ENCODE results near the gene SNCAIP.
"Not testable (repeated sequence)": the region's sequence is repeated elsewhere in the genome, so short reads cannot be mapped to it uniquely, and the experiment has no call there.

The SNCAIP gene

DNA sequence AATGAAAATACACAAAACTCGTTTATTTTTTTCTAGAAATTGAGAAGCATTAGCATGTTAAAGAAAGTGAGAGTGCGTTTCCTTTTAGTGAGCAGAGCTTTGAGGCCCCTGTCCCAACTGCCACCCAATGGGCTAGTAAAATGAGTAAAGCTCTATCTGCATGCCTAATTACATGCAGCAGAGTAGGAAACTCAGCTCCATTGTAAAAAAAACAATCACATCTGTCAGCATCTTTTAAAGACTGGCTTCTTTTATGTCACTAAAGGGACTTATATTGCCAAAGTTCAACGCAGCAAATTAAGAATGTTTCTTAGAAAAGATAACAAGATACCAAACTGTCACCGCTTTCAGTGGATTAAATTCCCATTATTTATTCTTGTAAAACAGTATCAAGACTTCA is 154.0 kb downstream of the SNCAIP start:
- DNase-seq (ENCODE audit: low read depth in 3 of 3) = no peak

DNA sequence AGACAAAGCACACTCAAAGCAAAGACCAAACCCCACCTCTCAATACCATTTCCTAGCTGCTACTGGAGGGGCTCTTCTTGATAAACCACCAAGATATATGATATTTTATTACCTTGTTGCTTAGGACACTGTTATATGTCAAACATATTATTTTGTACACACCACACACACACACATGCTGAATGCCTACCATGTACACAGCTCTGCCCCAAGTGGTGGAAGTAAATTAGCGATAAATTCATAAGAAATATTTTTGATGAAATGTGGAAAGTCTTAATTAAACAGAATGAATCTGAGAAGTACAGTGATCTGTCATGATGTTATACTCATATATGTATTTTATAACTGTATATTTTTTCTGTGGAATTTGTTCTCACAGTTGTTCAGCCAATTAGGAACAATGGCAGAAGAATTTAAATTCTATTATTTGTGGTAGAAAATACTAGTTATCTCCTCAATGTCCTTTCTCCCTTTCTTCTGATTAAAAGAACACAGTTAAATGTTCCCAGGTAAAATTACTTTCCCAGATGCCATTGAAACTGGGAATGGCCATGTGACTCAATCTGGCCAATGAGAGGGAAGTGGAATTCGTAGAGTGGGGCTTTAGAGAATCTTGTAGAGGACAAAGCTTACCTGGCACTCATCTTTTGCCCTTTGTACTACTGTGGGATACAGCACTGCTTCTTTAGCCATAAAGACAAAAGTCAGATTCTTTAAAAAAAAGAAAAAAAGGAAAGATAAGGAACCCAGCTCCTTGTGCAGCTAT is 156.5 kb downstream of the SNCAIP start:
- no peak for DNase-seq (ENCODE audit: low read depth in 3 of 3)

DNA sequence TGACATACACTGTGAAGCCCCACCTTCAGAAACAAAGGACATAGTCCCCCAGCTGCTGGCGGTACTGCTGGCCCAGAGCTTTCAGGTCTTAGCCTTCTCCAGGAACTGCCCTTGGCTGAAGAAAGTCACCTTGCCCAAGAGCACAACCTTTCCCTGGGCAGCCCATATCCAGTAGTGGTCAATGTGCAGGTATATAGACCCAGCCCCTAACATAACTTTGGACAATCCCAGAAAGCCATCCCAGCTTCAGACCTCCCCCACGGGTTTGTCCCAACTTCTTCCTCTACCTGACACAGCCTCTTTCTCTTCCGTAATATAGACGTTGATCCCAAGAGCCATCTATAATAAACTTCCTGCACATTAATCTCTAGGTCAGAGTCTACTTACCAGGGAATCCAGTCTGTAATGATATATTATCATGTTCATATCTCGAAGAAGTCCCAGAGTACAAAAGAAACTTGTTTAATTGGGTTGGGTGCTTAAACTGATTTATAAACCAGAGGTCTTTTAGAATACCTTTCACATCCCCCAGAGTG is 157.4 kb downstream of the SNCAIP start:
- DNase-seq (ENCODE audit: low read depth in 3 of 3) = no peak

DNA sequence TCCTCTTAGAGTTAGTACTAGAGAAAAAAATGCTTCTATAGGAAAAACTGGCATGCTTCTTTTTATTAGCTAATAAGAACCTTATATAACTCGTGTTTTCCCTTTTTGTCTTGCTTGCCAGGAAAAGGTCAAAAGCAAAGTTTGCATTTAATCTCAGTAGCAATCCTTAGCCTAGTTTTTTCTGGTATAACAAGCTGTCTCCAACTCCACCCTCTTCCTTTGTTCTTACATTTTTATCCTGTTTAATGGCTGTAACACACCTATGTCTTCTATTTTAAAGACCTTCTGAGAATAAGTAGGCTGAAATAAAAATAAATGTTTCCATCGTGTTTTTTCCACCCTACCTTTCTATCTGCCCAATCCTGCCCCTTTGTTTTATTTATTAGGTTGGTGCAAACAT is 158.3 kb downstream of the SNCAIP start:
- DNase-seq (ENCODE audit: low read depth in 3 of 3) = no peak

DNA sequence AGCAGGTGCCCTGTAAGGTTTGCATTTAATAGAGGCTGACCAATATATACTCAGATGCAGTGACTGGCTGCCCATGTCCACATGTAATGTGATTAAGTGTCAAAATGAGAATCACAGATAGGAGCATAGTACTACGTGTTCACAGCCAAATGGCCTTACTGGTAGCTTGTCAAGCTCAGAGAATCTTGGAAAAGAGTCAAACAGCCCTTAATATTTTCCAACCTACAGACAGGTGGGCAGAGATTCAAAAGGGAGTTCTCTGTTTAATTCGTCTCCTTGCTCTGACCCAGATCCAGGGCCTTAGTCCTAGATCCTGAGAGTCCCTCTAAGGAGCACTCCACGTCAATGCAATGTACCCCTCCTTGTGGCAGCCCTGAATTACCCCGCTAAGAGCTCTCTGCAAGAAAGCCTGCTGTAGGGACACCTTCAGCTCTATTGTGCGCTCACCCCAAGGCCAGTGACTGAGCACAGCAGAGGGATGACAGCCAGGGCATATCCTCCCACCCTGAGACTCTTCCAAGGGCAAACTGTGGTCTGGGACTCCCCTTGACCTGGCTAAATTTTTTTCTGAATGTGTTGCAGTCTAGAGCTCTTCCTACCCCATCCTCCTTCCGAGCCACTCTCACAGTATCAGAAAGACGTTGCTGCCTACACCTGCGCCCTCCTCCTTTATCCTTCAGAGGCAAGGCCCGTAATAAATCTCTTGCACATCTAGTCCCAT is 159.2 kb downstream of the SNCAIP start:
- no peak for DNase-seq (ENCODE audit: low read depth in 3 of 3)

DNA sequence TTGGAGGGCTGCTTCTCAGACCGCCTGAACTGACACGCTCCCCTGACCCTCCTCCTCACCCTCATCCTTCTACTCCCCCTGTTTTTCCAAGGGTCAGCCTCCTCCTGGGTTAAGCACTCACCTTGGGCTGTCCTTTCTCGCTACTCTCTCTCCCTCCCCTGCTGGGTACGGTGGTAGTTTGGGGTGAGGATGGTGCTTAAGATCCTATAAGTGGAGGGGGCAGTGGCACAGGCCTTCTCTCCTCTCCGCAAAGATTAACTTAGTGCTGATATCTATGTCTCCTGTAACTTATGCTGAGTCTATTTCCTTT is 159.7 kb downstream of the SNCAIP start:
- DNase-seq (ENCODE audit: low read depth in 3 of 3) = no peak

DNA sequence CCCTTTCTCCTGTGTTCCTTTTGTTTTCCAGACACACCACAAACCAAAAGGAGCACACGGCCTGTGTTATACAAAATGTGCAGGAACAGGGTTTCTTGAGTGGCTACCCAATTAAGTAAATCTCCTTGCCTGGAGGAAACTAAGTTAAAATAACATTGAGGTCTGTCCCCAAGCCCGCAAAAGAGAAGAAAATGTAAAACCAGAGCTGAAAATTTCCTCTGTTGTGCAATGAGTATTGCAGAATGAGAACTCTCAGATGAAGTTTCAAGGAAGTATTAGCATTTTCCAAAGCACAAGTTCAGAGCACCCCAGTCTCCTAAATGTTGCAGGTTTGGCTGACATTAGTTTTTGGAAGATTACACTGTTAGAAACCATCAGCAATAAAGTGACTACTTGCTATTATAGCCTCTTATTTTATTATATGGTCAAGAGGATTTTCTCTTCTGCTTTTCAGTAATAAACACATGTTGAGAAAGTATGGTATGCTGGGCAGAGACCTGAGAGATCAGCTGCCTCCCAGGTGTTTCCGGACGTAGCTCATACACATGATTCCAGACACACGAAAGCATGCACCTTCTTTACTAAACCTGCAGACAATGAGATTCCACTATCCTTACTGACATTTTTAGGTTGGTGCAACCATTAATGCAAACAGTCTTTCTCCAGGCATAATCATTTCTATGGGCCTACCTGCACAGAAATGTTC is 161.3 kb downstream of the SNCAIP start:
- DNase-seq (ENCODE audit: low read depth in 3 of 3) = no peak

DNA sequence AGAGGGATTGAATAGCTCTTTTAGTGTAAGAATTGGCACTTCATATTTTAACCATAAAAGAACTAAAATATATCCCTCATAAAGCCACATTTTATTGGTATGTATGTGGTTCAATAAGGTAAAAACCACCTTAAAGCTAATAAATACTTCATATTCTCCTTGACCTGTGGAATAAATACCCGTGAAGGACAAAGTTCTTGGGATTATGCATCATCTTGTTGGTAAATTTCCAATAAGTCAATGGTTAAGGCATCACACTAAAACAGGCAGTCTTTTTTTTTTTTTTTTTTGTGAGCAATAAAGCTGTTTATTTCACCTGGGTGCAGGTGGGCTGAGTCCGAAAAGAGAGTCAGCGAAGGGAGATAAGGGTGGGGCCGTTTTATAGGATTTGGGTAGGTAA is 161.9 kb downstream of the SNCAIP start:
- DNase-seq (ENCODE audit: low read depth in 3 of 3) = no peak

DNA sequence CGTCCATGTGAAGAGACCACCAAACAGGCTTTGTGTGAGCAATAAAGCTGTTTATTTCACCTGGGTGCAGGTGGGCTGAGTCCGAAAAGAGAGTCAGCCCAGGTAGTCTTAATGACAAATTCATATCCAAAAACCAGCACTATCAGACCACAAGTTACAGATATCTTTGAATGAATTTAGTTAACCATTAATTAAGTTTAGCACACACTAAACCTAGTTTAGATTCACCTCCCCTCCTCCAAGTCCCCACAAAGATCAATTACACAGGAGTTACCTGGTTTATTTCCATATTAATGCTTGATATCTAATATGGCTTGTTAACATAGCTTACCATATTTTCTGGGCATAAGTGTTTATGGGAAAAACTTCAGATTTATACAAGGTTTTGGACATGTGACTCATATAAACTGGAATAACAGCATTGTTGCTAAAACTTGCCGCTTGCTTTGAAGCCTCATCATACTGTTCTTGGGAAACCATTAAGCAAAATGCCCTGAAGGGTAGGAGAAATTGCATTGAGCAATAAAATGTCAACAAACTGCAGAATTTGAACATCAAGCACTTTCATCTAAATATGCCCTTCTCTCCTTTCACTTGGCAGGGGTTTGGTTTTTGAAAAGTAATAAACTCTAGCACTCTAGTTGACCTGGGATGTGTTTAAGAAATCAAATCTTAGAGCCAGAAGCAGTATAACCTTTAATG is 166.9 kb downstream of the SNCAIP start:
- DNase-seq (ENCODE audit: low read depth in 3 of 3) = no peak

DNA sequence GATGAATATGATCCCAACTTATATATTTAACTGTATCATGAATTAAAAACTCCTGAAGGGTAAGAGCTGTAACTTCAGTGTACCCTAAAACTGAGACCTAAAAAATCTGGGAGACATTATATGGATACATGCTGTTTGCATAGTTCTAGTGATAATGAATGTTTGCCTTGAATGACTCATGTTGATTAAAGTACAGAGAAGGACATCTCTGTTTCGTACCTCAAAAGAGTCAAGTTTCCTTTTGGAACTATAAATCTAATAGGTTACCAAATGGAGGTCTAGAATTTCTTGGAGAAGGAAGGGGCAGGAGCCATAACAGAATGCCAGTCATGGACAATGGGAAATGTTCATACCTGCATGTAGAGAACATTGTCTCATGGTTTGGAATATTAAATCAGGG is 168.1 kb downstream of the SNCAIP start:
- no peak for DNase-seq (ENCODE audit: low read depth in 3 of 3)

DNA sequence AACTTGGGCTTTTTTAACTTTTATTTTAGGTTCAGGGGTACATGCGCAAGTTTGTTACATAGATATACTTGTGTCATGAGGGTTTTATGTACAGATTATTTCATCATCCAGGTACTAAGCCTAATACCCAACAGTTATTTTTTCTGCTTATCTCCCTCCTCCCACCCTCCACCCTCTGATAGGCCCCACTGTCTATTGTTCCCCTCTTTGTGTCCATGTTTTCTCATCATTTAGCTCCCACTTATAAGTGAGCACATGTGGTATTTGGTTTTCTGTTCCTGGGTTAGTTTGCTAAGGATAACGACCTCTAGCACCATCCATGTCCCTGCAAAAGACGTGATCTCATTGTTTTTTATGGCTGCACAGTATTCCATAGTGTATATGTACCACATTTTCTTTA is 172.1 kb downstream of the SNCAIP start:
- DNase-seq (ENCODE audit: low read depth in 3 of 3) = no peak

DNA sequence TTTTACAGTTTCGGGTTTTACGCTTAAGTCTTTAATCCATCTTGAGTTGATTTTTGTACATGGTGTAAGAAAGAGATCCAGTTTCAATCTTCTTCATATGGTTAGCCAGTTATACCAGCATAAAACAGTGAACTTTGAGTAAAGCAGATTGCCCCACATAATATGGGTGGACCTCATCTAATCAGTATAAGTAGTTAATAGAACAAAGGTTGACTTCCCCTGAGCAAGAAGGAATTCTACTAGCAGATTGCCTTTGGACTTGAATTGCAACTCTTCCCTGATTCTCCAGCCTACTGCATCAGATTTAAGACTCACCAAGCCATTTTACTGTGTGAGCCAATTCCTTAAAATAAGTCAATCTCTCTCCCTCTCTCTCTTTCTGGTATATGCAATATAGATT is 173.2 kb downstream of the SNCAIP start:
- no peak for DNase-seq (ENCODE audit: low read depth in 3 of 3)

DNA sequence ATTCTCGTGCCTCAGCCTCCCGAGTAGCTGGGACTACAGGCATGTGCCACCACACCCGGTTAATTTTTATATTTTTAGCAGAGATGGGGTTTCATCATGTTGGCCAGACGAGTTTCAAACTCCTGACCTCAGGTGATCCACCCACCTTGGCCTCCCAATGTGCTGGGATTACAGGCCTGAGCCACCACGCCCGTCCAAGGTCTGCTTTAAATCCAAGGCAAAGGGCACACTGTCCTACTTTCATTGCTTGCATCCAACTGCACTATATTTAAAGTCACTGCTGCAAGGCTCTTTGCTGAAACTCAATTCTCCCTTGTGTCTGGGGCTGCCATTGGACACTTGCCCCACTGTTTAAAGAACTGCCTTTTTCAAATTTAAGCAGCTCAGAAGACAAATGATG is 174.6 kb downstream of the SNCAIP start:
- not testable (repeated sequence) for DNase-seq (ENCODE audit: low read depth in 3 of 3)

DNA sequence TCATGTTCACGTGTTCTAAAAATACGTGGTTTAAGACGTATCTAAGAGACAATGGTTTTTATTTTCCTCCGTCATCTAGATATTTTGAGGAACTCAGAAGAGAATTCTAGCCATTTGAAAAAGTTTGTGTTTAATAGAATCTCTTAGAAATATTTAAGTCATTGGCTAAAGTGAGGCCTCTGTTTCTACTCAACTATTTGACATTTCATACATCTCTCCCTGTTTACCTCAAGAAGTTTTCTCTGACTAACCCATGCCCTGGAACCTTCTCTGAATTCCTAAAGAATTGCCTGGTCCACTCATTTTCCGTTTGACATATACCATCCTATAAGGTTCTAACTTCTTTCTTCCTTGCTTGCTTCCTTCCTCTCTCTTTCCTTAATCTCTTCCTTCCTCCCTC is 178.7 kb downstream of the SNCAIP start:
- DNase-seq (ENCODE audit: low read depth in 3 of 3) = no peak

DNA sequence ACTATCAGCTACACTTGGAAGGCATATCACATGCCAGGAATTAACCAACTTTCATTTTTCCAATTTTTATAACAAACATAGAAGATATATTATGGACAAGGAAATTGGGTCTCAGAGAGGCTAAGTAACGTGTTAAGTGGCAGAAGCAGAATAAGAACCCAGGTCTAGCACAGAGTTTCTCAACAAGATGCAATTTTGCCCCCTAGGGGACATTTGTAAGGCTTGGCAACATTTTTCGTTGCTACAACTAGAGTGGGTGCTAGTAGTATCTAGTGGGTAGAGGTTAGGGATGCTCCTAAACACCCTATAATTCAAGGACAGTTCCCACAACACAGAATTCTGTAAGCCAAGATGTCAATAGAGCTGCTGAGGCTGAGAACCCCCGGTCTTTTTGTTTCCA is 180.6 kb downstream of the SNCAIP start:
- DNase-seq (ENCODE audit: low read depth in 3 of 3) = no peak

DNA sequence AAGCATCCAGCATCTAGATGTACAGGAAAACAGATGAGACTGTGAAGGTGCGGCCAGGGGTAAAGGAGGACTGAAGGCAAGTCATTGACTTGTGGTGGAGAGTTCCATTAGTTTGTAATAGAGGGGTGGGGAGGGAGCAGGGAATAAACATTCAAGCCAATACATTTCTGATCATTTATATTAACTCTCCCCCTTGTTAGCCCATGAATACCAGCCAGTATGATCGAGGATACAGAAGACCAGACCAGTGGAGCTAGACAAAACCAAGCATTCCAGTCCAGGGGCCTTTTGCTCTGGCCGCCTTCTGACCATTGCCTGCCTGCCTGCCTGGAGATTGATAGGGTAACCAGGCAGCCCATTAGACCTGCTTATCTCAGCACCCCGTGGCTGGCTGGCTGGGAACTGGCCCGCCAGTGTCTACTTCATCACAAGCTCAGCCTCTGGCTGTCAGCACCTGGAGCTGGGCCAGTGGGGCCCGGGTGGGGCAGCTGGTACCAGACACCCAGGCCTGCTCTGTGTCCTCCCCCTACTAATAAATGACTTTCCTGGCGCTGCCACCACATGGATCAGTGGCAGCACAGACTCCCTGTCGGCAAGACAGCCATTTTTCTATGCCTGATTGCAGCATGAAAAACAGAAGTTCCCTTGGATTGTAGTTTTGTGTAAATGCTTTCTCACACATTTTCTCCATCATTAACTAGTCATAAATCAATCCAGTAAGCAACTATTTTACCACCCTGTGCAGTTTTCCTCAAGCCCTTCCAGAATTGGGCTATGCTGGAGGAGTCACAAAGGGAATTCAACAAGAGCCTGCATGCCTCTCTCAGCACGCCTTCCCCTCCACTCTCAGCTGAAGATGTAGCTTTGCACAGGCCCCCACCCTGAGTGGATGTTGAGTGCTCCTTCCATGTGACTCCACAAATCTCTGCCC is 181.3 kb downstream of the SNCAIP start:
- no peak for DNase-seq (ENCODE audit: low read depth in 3 of 3)

DNA sequence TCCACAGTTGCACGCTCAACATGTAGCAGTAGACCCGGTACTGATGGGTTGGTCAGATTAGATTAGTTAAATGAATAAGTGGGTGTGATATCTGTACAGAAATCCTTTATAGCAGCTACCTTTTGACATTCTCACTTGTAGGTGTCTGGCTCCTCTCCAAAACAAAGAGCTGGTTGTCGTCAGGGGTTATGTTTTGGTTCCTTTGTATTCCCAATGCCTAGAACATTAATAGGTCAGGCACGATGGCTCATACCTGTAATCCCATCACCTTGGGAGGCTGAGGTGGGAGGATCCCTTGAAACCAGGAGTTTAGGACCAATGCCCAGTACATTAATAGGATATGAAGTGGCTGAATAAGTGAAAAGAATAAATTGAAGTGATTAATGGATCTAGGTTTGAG is 182.1 kb downstream of the SNCAIP start:
- DNase-seq (ENCODE audit: low read depth in 3 of 3) = no peak

DNA sequence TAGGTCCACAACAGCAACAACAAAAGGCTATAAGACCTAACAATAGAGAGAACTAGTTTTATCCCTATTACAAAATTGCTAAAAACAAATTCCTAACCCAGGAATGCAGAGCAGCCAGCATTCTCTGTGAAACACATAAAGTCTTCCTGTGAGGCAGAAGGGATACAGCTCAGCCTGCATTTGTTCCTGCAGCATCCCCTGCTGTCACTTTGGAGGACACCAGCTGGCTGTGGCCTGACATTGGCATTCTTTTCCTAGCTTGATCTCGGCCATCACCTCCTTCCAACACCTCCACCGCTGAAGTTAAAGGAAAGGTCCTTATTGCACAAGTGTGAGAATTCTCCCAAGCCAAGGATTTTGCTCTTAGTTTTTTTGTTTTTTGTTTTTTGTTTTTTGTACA is 186.1 kb downstream of the SNCAIP start:
- DNase-seq (ENCODE audit: low read depth in 3 of 3) = no peak

DNA sequence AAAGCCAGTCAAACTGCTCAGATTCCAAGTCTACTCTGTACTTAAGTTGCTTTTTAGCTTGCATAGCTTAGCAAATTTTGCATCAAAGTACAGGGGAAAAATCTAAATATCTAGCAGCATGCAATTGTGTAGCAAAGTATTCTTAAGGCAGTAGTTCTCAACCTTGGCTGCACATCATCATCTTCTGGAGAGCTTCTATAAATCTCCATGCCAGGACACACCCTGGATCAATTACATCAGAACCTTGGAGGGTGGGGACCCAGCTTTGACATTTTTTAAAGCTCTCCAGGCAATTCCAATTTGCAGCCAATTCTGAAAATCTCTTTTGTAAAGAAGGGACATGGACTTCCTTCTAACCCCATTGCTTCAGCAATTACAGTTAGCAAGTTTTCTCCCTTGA is 187.5 kb downstream of the SNCAIP start:
- no peak for DNase-seq (ENCODE audit: low read depth in 3 of 3)

DNA sequence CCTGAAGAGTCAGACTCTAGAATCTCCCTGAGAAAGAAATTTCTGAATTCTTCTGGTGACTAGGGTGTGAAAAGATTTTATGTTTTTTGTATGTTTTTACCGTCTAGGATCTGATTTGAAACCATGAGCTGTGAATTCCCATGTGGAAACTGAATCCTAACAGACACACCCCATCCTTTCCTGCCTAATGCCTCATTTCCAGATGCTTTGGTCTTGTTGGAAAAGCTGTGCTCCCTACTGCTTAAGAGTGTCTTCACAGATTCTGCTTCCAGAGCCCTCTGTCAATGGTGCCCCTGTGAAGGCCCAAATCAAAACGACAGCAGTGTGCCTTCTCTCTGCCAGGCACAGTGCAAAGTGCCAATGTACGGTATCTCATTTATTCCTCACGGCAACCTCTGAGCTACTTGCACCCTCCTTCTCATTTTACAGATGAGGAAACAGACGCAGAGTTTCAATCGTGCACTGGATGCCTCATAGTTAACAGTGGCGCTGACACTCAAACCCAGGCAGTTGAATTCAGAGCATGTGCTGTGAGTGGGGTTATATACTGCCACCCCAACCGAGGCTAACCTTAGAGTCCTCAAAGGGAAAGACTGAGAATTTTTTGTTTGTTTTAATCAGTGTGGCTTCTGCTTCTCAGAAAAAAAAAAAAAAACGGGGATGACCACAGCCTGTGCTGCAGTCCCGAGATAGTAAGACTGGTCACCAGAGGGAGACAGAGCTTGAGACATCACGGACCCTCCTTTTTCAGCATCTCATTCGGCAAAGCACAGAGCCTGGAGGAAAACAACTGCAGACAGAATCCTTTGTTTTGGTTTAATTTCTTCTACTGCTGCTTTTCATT is 188.4 kb downstream of the SNCAIP start:
- no peak for DNase-seq (ENCODE audit: low read depth in 3 of 3)

All from stimulated activated CD4-positive, alpha-beta T cell treated with anti-CD3 and anti-CD28 coated beads, TNF-alpha, amount 100 ng/mL, for 4 hours (primary cell).